GM10847 (cell line): ENCODE data around the gene HACL1.

Experiments used
- POLR2A ChIP-seq: IDR thresholded peaks from 2 replicates; pipeline ENCODE4 v1.6.1; 2011; ENCODE audit not compliant: insufficient read length; ENCODE audit errors: extremely low read depth

HACL1 gene

DNA sequence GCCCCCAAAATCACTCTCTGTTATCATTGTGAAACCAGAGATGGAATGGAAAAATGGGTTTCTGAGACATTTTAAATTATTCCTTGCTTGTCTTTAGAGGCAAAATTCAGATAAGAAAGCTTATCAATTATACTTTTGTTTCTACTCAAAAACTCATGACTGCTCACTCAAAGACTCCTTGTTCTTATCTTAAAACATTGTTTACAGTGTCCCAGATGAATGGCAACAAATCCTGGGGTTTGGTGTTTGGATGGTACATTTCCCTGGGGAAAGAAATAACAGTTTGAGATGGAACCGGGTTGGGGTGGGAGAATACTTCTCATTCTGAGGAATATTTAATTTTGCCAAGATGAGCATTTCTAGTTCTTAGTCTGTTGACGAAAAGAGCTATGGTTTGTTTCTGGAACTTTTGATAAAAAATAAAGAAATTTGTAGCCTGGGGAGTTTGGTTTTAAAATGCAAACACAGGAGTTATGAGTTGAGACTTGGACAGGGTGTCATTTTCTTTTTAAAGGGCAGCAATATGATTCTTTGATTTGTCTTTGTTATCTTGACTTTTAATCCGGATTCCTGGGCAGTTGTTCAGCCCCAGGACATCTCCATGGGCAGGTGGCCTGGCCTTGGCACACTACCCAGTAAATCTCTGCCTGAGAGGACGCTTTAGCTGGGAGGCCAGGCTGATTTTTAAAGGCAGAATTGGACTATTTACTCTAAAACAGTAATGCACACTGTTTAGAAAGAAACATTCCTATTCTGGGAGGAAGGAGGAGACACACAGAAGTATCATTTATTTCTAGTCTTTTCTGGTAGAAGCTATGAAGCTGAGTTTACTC is 32.6 kb upstream of the HACL1 start:
- TF ChIP-seq POLR2A, result no peak

DNA sequence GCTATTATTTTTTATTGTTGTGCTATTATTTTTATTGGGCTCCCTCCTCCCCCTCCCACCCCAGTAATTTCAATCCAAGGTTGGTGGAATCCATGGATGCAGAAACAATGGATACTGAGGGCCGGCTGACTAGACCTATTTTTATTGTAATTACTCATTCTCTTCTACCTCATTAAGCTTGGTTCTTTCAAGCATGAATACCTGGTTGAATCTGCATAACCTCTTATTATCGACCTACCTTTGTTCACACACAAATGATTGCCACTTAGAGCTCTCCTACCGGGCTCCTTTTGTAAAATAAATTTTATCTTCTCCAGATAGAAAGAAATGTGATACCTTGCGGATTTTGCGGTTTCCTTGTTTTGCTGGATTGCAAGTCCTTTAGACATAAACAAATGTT is 31.8 kb upstream of the HACL1 start:
- no peak for TF ChIP-seq POLR2A

DNA sequence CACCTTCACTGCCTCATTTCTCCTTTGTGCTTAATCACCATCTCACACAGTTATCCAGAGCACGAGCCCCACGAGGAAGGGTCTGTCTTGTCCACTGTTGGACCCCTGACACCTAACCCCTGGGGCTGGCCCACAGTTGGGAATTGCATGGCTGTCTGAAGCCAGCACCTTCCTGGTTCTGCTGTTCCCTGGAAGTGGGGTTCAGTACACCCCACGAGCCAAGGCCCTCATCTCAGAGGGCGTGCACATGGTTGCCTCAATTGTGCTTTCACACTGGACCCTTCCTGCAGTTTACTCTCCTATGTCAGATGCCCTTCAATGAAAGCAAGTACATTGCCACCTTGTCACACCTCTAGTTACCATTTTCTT is 30.8 kb upstream of the HACL1 start:
- no peak for TF ChIP-seq POLR2A

DNA sequence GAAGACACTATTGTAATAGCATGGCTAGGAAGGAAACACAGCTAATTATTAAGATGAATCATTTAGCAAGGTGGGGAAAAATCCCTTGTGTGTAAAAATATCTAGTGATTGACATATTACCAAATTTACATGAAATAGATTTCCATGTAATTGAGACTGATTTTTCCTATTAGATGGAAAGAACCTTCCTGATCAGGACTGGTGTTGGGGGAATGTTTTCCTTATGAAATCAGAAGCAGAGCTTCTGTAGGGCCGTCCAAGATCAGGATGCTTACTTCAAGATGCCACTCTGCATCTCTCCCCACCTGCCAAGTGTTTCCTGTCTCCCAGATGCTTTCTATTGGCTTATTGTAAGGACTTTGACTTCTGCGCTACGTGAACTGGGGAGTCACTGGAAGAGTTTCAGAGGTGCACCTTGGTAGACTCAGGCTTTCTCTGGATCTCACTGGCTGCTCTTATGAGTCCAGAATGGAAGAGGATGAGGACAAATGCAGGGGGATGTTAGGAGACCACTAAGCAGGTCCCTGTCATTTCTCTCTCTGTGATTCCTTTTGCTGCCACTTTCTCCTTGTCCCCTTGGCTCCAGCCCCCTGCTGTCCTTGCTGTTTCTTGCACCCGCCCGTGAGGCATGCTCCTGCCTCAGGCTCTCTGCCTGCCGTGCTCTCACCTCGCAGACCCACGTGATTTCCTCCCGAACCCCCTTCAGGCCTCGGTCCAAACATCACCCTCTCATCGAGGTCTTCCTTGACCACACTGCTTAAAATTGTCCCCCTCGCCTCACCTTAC is 30.2 kb upstream of the HACL1 start:
- TF ChIP-seq POLR2A, result no peak

DNA sequence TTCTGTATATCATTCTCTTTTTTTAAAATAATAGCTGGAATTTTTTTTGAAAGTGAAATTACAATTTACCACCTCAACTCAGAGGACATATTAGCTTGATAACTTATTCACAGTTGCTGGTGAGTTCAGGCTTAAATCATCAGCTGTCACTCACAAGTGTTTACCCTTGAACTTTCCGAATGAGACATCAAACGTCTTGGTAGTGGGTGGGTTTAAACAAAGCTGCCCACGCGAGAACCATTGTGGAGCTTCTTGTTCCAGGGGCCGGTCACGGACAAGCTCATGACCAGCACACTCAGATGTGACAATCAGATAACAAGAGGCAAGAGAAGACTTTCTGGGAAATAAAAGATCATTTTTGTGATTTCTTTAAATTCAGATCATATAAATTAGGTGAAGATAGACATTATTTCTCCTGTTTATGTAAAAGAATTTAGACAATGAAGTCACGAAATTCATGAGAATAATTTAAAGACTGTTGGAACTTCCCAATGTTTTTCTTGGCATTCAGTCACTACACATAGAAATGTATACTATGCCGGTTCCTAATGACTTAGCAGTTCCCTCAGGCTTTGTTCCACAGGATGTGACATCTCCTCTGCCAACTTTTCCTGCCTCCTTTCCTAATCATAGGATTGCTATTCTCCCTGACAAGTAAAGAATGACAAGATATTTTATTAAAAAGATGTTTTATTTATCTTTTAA is 29.4 kb upstream of the HACL1 start:
- no peak for TF ChIP-seq POLR2A

DNA sequence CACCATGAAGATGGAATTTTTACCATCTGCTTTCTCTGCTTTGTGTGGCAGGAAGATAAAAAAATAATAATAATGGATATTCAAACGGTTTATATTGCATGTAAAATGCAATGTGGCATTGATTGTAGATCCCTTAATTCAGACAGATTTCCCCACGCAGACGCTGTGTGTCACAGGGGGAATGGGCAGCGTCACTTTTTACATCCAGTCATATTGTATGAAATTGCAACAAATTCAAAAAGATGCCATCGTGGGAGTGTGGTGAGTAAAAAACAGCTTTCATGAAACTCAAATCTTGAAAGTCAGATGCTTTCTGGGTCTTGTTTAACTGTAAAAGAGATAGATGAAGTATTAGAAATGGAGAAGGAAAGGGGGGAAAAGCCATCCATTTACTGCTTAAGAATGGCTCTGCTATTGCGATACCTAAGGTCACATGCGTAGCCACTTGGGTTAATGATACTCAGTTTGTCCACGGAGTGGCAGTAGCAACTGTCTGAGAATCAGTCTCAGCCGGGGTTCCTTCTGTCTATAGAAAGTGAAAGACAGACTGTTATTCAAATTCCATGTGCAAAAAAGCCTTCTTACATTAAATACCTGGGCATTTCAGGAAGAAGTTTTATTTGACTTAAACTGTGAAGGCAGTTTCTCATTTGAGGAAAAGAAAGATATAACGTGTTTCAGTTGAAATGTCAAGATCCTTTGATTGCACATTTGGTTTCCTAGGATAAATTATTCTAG is 28.7 kb upstream of the HACL1 start:
- TF ChIP-seq POLR2A, result no peak

DNA sequence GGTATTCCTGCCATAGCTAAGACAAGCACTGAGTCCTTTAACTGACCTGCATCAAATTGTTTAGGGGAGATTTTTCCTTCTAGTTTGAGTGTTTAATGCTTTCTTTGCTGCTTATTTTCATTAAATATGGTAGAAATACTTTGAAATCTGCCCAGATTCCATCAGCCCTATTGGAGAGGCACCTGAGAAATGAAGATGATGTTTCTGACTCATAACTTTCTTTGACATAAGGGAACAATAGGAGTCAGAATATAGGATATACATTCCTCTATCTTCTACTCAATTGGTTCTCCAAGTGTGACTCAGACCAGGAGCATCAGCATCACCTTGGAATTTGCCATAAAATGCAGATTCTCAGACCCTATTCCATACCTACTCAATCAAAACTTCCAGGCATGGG is 27.6 kb upstream of the HACL1 start:
- no peak for TF ChIP-seq POLR2A

DNA sequence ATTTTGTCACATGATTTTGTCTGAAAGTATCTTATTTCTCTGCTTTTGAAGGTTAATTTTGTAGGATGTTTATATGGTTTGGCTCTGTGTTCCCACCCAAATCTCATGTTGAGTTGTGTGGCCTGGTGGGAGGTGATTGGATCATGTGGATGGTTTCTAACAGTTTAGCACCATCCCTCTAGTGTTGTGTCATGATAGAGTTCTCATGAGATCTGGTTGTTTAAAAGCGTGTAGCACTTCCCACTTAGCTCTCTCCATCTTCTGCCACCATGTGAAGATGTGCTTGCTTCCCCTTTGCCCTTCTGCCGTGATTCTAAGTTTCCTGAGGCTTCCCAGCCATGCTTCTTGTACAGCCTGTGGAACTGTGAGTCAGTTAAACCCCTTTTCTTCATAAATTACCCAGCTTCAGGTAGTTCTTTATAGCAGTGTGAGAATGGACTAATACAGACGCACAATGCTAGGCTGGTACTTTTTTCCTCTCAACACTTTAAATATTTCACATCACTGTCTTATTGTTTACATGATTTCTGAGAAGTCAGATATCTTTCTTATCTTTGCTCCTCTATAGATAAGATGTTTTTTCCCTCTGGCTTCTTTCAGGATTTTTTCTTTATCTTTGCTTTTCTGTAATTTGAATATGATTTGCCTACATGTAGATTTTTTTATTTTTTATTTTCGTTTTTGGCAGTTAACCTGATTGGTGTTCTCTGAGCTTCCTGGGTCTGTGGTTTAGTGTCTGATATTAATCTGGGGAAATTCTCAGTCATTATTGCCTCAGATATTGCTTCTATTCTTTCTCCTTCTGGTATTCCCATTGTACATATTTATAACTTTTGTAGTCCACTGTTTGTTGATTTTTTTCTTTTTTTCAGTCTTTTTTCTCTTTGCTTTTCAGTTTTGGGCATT is 22.4 kb upstream of the HACL1 start:
- no peak for TF ChIP-seq POLR2A

DNA sequence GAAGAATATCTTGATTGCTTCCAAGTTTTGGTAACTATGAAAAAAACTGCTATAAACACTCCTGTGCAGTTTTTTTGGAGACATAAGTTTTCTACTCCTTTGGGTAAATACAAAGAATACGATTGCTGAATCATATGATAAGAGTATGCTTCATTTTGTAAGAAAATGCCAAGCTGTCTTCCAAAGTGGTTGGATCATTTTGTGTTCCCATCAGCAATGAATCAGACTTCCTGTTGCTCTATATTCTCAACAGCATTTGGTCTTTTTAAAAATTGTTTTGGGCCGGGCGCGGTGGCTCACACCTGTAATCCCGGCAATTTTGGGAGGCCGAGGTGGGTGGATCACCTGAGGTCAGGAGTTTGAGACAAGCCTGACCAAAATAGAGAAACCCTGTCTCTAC is 14.7 kb upstream of the HACL1 start:
- no peak for TF ChIP-seq POLR2A

DNA sequence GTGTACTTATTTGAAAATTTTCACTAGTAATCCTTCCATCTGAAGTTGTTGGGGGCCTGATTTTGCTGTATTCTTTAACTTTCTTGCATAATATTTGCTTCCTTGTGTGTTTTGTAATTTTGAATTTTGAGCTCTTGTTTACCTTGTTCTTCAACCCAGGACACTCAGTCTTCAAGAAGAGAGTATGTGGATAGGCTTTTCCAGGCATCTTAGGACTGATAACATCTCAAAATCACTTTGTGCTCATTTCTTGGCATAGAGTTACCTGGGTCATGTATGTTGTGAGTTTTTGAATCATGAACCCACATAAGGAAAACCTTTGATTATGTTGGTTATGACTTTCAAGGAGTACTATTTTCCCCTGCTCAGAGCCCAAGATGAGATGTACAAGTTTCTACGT is 13.6 kb upstream of the HACL1 start:
- TF ChIP-seq POLR2A, result no peak

DNA sequence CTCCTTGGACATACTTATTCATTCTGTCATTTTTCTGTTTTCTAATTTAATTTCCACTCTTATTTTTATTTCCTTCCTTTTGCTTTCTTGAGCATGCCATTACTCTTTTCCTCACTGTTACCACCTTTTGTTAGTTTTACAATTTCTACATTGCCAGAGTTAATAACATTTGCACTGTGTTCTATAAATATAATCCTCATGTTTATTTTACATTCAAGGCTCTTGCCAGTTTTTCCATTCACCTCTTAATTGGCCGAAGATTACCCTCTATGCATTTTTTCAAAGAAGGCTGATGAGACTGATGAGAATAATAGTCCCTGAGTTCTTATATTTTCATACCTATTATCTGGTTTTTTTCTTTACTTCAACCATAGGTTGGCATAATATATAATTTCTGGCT is 10.6 kb upstream of the HACL1 start:
- TF ChIP-seq POLR2A, result no peak

DNA sequence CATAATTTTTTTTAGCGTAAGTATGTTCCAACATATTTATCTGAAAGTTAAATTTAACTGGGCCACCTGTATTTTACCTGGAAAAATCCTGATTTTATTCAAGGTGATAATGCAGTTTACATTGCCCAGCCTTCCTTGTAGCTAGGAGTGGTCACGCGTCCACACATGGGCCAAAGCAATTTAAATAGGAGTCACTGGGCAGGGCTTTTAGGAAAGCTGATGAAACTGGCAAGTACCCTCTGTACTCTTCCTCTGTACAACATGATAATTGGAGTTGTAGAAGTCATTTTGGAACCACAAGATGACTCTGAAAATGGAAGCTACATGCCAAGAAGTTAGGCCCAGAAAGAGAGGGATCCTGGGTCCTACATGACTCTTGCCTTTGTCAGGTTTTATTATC is 9.6 kb upstream of the HACL1 start:
- TF ChIP-seq POLR2A, result no peak

DNA sequence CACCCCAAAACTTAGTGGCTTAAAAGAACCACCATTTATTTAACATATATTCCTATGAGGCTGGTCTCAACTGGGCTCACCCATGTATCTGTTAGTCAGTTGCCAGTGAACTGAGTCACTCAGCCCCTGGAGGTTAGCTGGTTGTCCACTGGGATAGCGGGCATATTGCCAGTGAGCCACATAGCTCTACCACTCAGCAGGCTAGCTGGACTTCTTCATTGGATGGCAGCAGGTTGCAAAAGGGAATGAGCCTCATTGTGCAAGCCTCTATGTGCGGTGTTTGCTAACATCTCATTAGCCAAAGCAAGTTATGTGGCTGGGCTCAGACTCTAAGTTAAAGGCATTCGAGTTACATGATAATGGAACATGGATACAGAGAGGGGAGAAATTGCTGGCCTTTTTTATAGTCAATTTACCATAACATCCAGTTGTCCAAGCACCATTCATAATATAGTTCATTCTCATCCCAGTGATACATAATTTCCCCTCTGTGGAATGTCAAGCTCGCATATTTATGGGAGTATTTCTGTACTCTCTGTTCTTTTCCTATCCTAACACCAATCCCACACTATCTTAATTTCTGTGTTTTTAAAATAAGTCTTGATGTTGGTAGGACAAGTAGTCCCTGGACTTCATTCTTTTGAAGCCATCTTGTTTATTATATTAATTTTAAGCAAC is 8.9 kb upstream of the HACL1 start:
- TF ChIP-seq POLR2A, result no peak

DNA sequence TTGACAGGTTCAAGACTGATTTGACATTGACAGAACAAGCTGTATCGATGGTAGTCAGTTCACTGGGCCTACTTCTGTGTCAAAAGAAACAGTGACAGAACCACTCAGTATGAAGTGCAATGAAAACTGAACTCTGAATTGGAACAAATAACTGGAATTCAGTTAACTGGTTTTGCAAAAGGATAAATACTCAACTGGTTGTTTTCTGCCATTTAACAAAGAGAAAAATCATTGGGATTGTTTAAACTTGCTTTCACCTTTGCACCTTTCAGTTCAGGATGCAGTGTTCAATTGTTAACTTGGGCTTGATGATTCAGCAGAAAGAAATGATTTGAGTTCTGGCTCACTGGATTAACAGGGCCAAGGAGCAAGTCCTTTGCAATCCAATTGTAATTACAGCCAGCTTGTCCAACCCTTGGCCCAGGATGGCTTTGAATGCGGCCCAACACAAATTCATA is 5.1 kb upstream of the HACL1 start:
- TF ChIP-seq POLR2A, result no peak
